ENCODE data around the gene DPM3.

- TF ChIP-seq REST (IDR thresholded peaks at IDR 0.05; ENCODE audit: unreplicated experiment) (no peak), EZH2phosphoT487 (IDR thresholded peaks at IDR 0.05; ENCODE audit: unreplicated experiment) (no peak), EZH2 (IDR thresholded peaks at IDR 0.05; ENCODE audit: low read depth, unreplicated experiment) (no peak), POLR2AphosphoS5 (IDR thresholded peaks at IDR 0.05; ENCODE audit: low read depth) (no peak), ZNF462 (CRISPR knock-in tag; IDR thresholded peaks at IDR 0.05) (no peak), NANOG (IDR thresholded peaks at IDR 0.05; ENCODE audit: borderline replicate concordance) (no peak), ZNF331 (CRISPR knock-in tag; IDR thresholded peaks at IDR 0.05; ENCODE audit: low read depth) (no peak), JUNB (IDR thresholded peaks at IDR 0.05; ENCODE audit: unreplicated experiment) (no peak), CREB1 (CRISPR knock-in tag; IDR thresholded peaks at IDR 0.05; ENCODE audit: low read depth) (no peak), ZNF114 (CRISPR knock-in tag; IDR thresholded peaks at IDR 0.05) (no peak)
- TF ChIP-seq, protein P1, sequence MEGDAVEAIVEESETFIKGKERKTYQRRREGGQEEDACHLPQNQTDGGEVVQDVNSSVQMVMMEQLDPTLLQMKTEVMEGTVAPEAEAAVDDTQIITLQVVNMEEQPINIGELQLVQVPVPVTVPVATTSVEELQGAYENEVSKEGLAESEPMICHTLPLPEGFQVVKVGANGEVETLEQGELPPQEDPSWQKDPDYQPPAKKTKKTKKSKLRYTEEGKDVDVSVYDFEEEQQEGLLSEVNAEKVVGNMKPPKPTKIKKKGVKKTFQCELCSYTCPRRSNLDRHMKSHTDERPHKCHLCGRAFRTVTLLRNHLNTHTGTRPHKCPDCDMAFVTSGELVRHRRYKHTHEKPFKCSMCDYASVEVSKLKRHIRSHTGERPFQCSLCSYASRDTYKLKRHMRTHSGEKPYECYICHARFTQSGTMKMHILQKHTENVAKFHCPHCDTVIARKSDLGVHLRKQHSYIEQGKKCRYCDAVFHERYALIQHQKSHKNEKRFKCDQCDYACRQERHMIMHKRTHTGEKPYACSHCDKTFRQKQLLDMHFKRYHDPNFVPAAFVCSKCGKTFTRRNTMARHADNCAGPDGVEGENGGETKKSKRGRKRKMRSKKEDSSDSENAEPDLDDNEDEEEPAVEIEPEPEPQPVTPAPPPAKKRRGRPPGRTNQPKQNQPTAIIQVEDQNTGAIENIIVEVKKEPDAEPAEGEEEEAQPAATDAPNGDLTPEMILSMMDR (conservative IDR thresholded peaks at IDR 0.05; ENCODE audit: low read depth in 2 of 2): no peak
- TF ChIP-seq, protein P2, sequence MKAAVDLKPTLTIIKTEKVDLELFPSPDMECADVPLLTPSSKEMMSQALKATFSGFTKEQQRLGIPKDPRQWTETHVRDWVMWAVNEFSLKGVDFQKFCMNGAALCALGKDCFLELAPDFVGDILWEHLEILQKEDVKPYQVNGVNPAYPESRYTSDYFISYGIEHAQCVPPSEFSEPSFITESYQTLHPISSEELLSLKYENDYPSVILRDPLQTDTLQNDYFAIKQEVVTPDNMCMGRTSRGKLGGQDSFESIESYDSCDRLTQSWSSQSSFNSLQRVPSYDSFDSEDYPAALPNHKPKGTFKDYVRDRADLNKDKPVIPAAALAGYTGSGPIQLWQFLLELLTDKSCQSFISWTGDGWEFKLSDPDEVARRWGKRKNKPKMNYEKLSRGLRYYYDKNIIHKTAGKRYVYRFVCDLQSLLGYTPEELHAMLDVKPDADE (IDR thresholded peaks at IDR 0.05): no peak
These were observed 43.5 kb upstream of the DPM3 start for GRCh38 chr1:155183775-155184221.
